Effector memory CD4-positive, alpha-beta T cell (primary cell): ENCODE data around the gene ABCC4.
"Not testable (repeated sequence)": the region's sequence is repeated elsewhere in the genome, so short reads cannot be mapped to it uniquely, and the experiment has no call there.

Source experiments
- DNase-seq, 3 donors: peaks; one replicate each; pipeline ENCODE4 v3.0.0-alpha.2; 2020
- H3K27ac ChIP-seq: 2 replicates; pipeline ENCODE4 v1.7.0; 2013; ENCODE audit warnings: mild to moderate bottlenecking, low read length, moderate library complexity; ENCODE audit not compliant: insufficient read depth, poor library complexity, severe bottlenecking
- H3K27me3 ChIP-seq: replicated peaks from 2 replicates; pipeline ENCODE4 v1.7.0; 2013; ENCODE audit warnings: mild to moderate bottlenecking, low read length; ENCODE audit not compliant: insufficient read depth, control insufficient read depth, poor library complexity, severe bottlenecking
- H3K36me3 ChIP-seq: 2 replicates; pipeline ENCODE4 v1.7.0; 2013; ENCODE audit warnings: mild to moderate bottlenecking, low read length, moderate library complexity; ENCODE audit not compliant: control insufficient read depth, insufficient read depth
- H3K4me1 ChIP-seq: 2 replicates; pipeline ENCODE4 v1.7.0; 2013; ENCODE audit warnings: low read length, mild to moderate bottlenecking; ENCODE audit not compliant: control insufficient read depth, insufficient read depth, poor library complexity, severe bottlenecking
- H3K4me3 ChIP-seq: 2 replicates; pipeline ENCODE4 v1.7.0; 2013; ENCODE audit warnings: low read length, low read depth, mild to moderate bottlenecking; ENCODE audit not compliant: insufficient read depth, poor library complexity, severe bottlenecking
- H3K9me3 ChIP-seq: 2 replicates; pipeline ENCODE4 v1.7.0; 2013; ENCODE audit warnings: mild to moderate bottlenecking, low read length, moderate library complexity; ENCODE audit not compliant: control insufficient read depth

The ABCC4 gene

GRCh38 chr13:95204231-95204765 is 97.0 kb downstream of the ABCC4 start:
- Histone ChIP-seq H3K27me3 (no peaks in the 10 kb centered on the region), H3K36me3 (peaks cover 18% of the 10 kb centered on the region), H3K4me1 (no peaks in the 10 kb centered on the region), H3K4me3 (no peak overlapping the region), H3K9me3 (no peaks in the 10 kb centered on the region), H3K27ac (no peak overlapping the region)
- no peak for DNase-seq

GRCh38 chr13:95201814-95202651 is 99.2 kb downstream of the ABCC4 start:
- Histone ChIP-seq H3K4me3 (no peak overlapping the region), H3K4me1 (no peaks in the 10 kb centered on the region), H3K9me3 (no peaks in the 10 kb centered on the region), H3K27me3 (no peaks in the 10 kb centered on the region), H3K27ac (no peak overlapping the region), H3K36me3 (peaks cover 18% of the 10 kb centered on the region)
- DNase-seq: no peak

GRCh38 chr13:95200386-95200957 is 100.8 kb downstream of the ABCC4 start:
- H3K9me3 ChIP-seq, H3K27me3 ChIP-seq, H3K4me3 ChIP-seq, DNase-seq, H3K36me3 ChIP-seq, H3K27ac ChIP-seq, H3K4me1 ChIP-seq: not testable (repeated sequence)

- H3K4me1 ChIP-seq: no peaks in the 10 kb centered on the region
- peaks cover 9% of the 10 kb centered on the region for H3K36me3 ChIP-seq
- no peak overlapping the region for H3K4me3 ChIP-seq
- H3K27ac ChIP-seq: no peak overlapping the region
- H3K9me3 ChIP-seq: no peaks in the 10 kb centered on the region
- no peak for DNase-seq
- H3K27me3 ChIP-seq: no peaks in the 10 kb centered on the region
These were observed 101.4 kb downstream of the ABCC4 start for GRCh38 chr13:95199896-95200295.

- not testable (repeated sequence) for DNase-seq, H3K27ac ChIP-seq, H3K4me1 ChIP-seq, H3K27me3 ChIP-seq, H3K36me3 ChIP-seq, H3K9me3 ChIP-seq, H3K4me3 ChIP-seq
These were observed 102.6 kb downstream of the ABCC4 start for GRCh38 chr13:95198606-95199005.

- Histone ChIP-seq H3K36me3 (no peaks in the 10 kb centered on the region), H3K4me1 (no peaks in the 10 kb centered on the region), H3K9me3 (no peaks in the 10 kb centered on the region), H3K27ac (no peak overlapping the region), H3K27me3 (no peaks in the 10 kb centered on the region), H3K4me3 (no peak overlapping the region)
- DNase-seq: no peak
These were observed 103.7 kb downstream of the ABCC4 start for GRCh38 chr13:95197548-95197947.

- no peak for DNase-seq
- no peaks in the 10 kb centered on the region for H3K36me3 ChIP-seq
- H3K9me3 ChIP-seq: no peaks in the 10 kb centered on the region
- H3K27ac ChIP-seq: no peak overlapping the region
- no peaks in the 10 kb centered on the region for H3K4me1 ChIP-seq
- no peaks in the 10 kb centered on the region for H3K27me3 ChIP-seq
- H3K4me3 ChIP-seq: no peak overlapping the region
These were observed 106.1 kb downstream of the ABCC4 start for GRCh38 chr13:95195146-95195545.

GRCh38 chr13:95193509-95194230 is 107.6 kb downstream of the ABCC4 start:
- Histone ChIP-seq H3K4me1 (no peaks in the 10 kb centered on the region), H3K9me3 (no peaks in the 10 kb centered on the region), H3K36me3 (no peaks in the 10 kb centered on the region), H3K4me3 (no peak overlapping the region), H3K27ac (no peak overlapping the region), H3K27me3 (no peaks in the 10 kb centered on the region)
- DNase-seq: no peak

- Histone ChIP-seq H3K27me3 (no peaks in the 10 kb centered on the region), H3K9me3 (no peaks in the 10 kb centered on the region), H3K4me1 (no peaks in the 10 kb centered on the region), H3K27ac (no peak overlapping the region), H3K36me3 (no peaks in the 10 kb centered on the region), H3K4me3 (no peak overlapping the region)
- DNase-seq: no peak
These were observed 108.3 kb downstream of the ABCC4 start for GRCh38 chr13:95192998-95193397.

- not testable (repeated sequence) for H3K27me3 ChIP-seq, H3K4me1 ChIP-seq, H3K27ac ChIP-seq, H3K36me3 ChIP-seq, H3K4me3 ChIP-seq, DNase-seq, H3K9me3 ChIP-seq
These were observed 108.7 kb downstream of the ABCC4 start for GRCh38 chr13:95192564-95192945.
